Measurements from ENCODE around the gene RABEP1.
"Not testable (repeated sequence)": the region's sequence is repeated elsewhere in the genome, so short reads cannot be mapped to it uniquely, and the experiment has no call there.

RABEP1 gene

DNA sequence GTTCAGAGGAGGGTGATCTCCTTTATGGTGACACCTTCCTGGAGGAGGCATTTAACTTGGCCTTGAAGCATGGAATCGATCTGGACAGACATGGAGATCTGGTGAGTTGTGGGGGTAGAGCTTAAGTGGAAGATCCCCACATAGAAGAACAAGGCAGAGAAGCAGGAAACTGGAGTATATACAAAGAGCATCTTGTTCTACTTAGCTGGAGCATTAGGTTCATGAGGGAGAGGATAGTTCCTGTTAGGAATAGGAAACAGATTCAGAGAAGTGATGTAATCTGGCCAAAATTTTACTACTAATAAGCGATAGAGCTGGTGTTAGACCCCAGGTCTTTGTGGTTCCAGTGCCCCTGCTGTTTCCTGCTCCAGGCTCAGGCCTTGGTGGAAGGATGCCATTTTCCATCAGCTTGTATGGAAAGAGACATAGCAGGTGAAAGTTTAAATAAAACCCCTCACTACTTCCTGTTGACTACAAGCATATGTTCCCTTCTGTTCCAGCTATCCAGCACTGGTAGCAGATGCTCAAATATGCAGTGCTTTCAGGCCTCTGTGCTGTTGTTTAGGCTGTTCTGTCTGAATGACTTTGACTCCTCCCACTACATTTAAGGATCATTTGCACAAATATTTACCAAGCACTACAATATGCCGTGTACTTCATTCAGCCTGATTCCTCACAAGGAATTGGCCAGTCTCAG lies 147.3 kb downstream of the RABEP1 start:
- H3K4me3 ChIP-seq (ENCODE audit: low read length), result no peak overlapping the region
- no peaks in the 10 kb centered on the region for H3K9me3 ChIP-seq (ENCODE audit: insufficient read depth, low read length)
- no peak overlapping the region for H2AFZ ChIP-seq (ENCODE audit: low read depth, low read length)
- H3K4me1 ChIP-seq (ENCODE audit: low read length), result no peaks in the 10 kb centered on the region
- TF ChIP-seq EZH2phosphoT487 (IDR thresholded peaks at IDR 0.05; ENCODE audit: low read depth), result no peak
- no peak for TF ChIP-seq CTCF (IDR thresholded peaks at IDR 0.05; ENCODE audit: low read depth, low read length)
- no peaks in the 10 kb centered on the region for H3K27me3 ChIP-seq (ENCODE audit: low read depth, low read length)
- H3K36me3 ChIP-seq (replicated peaks; ENCODE audit: low read depth, low read length), result peaks cover 45% of the 10 kb centered on the region
- no peak overlapping the region for H3K9ac ChIP-seq (ENCODE audit: low read length)
- H3K79me2 ChIP-seq (ENCODE audit: low read length), result peaks cover 4% of the 10 kb centered on the region; the same call in 1 of the 2 replicates
- H3K27ac ChIP-seq (ENCODE audit: low read length), result no peak overlapping the region
- H4K20me1 ChIP-seq (ENCODE audit: insufficient read depth, low read length), result no peaks in the 10 kb centered on the region
- no peak overlapping the region for H3K4me2 ChIP-seq (ENCODE audit: low read length)

DNA sequence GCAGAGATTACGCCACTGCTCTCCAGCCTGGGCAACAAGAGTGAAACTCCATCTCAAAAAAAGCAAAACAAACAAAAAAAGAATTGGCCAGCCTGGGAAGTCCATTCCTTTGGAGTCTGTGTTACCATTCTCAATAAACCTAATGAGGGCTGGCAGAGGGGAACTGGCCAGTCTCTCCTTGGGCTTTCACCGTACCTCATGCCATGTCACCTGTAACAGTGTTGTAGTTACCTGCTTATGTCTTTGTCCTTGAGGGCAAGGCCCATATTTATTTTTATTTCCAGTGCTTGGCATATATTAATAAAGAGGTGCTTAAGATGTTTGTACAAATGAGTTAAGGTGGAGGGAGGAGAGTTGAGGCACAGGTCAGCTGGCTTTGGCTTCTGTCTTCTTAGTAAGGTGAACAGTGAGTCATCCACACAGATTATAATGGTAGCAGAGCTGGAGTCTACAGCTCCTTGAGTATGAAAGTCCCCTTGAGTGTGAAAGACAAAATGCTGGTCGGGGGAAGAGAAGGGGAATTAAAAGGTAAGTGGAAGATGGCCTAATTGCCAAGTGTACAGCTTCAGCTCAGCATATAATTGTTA lies 148.4 kb downstream of the RABEP1 start:
- H4K20me1 ChIP-seq (ENCODE audit: insufficient read depth, low read length), result no peaks in the 10 kb centered on the region
- peaks cover 45% of the 10 kb centered on the region for H3K36me3 ChIP-seq (replicated peaks; ENCODE audit: low read depth, low read length)
- no peak overlapping the region for H2AFZ ChIP-seq (ENCODE audit: low read depth, low read length)

DNA sequence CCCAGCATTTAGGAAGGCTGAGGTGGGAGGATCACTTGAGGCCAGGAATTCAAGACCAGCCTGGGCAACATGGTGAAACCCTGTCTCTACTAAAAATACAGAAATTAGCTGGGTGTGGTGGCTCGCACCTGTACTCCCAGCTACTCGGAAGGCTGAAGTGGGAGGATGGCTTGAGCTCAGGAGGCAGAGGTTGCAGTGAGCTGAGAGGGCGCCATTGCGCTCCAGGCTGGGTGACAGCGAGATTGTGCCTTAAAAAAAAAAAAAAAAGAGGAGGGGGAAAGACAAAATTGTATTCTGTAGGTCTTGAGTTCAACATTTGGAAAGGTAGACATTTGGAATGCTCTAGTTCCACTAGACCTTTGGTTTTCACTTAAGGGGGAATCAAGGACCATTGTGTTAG lies 149.2 kb downstream of the RABEP1 start:
- not testable (repeated sequence) for H4K20me1 ChIP-seq (ENCODE audit: insufficient read depth, low read length); H3K4me3 ChIP-seq (ENCODE audit: low read length); H3K27ac ChIP-seq (ENCODE audit: low read length); H3K9ac ChIP-seq (ENCODE audit: low read length); H3K4me1 ChIP-seq (ENCODE audit: low read length); H3K4me2 ChIP-seq (ENCODE audit: low read length); H2AFZ ChIP-seq (ENCODE audit: low read depth, low read length); H3K27me3 ChIP-seq (ENCODE audit: low read depth, low read length); H3K9me3 ChIP-seq (ENCODE audit: insufficient read depth, low read length)
- H3K36me3 ChIP-seq (replicated peaks; ENCODE audit: low read depth, low read length), result peaks cover 42% of the 10 kb centered on the region
- H3K79me2 ChIP-seq (ENCODE audit: low read length), result peaks cover 17% of the 10 kb centered on the region

More for the DNA sequence above, 148.4 kb downstream of the RABEP1 start:
- no peak overlapping the region for H3K27ac ChIP-seq (ENCODE audit: low read length)
- H3K27me3 ChIP-seq (ENCODE audit: low read depth, low read length), result no peaks in the 10 kb centered on the region
- H3K79me2 ChIP-seq (ENCODE audit: low read length), result peaks cover 12% of the 10 kb centered on the region
- no peaks in the 10 kb centered on the region for H3K9me3 ChIP-seq (ENCODE audit: insufficient read depth, low read length)
- TF ChIP-seq CTCF (IDR thresholded peaks at IDR 0.05; ENCODE audit: low read depth, low read length), result no peak
- TF ChIP-seq EZH2phosphoT487 (IDR thresholded peaks at IDR 0.05; ENCODE audit: low read depth), result no peak
- H3K4me3 ChIP-seq (ENCODE audit: low read length), result no peak overlapping the region
- no peak overlapping the region for H3K9ac ChIP-seq (ENCODE audit: low read length)
- no peak overlapping the region for H3K4me2 ChIP-seq (ENCODE audit: low read length)
- no peaks in the 10 kb centered on the region for H3K4me1 ChIP-seq (ENCODE audit: low read length)

DNA sequence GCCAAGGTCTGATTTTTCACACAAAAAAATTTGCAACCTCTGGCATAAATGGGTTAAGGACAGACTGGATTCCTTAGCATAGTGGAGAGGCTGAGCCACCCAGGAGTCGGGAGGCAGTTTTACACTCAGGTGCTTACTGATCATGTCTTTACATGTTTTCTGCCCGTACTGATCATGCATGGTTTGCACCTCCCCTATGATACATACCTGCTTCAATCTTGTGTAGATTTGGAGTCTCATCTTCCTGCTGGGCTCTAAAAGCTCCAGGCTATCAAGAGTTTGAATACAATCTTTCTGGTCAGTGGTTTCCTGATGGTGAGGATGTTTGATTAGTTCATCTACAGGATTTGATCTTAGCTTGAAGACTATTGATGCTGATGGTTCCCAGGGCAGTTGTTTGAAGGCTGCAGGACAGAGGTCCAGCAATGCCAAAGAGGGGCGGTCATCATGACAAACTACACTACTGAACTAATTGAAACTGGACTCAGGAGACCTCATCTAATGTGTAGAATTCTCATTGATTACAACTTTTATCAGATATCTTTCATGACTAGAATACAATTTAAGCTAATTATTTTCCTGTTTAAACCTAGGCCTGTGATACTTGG lies 150.0 kb downstream of the RABEP1 start:
- no peaks in the 10 kb centered on the region for H3K4me1 ChIP-seq (ENCODE audit: low read length)
- H3K27ac ChIP-seq (ENCODE audit: low read length), result no peak overlapping the region
- no peaks in the 10 kb centered on the region for H4K20me1 ChIP-seq (ENCODE audit: insufficient read depth, low read length)
- H3K4me2 ChIP-seq (ENCODE audit: low read length), result no peak overlapping the region
- no peak overlapping the region for H3K4me3 ChIP-seq (ENCODE audit: low read length)
- H3K79me2 ChIP-seq (ENCODE audit: low read length), result peaks cover 25% of the 10 kb centered on the region
- H2AFZ ChIP-seq (ENCODE audit: low read depth, low read length), result no peak overlapping the region
- no peak overlapping the region for H3K9ac ChIP-seq (ENCODE audit: low read length)
- peaks cover 46% of the 10 kb centered on the region for H3K36me3 ChIP-seq (replicated peaks; ENCODE audit: low read depth, low read length)
- H3K27me3 ChIP-seq (ENCODE audit: low read depth, low read length), result no peaks in the 10 kb centered on the region
- TF ChIP-seq CTCF (IDR thresholded peaks at IDR 0.05; ENCODE audit: low read depth, low read length) (no peak), EZH2phosphoT487 (IDR thresholded peaks at IDR 0.05; ENCODE audit: low read depth) (no peak)
- H3K9me3 ChIP-seq (ENCODE audit: insufficient read depth, low read length), result no peaks in the 10 kb centered on the region

Measured in OCI-LY3 (cell line).